ENCODE results near the gene GRB7.
"Not testable (repeated sequence)": the region's sequence is repeated elsewhere in the genome, so short reads cannot be mapped to it uniquely, and the experiment has no call there.

GRB7 gene

DNA sequence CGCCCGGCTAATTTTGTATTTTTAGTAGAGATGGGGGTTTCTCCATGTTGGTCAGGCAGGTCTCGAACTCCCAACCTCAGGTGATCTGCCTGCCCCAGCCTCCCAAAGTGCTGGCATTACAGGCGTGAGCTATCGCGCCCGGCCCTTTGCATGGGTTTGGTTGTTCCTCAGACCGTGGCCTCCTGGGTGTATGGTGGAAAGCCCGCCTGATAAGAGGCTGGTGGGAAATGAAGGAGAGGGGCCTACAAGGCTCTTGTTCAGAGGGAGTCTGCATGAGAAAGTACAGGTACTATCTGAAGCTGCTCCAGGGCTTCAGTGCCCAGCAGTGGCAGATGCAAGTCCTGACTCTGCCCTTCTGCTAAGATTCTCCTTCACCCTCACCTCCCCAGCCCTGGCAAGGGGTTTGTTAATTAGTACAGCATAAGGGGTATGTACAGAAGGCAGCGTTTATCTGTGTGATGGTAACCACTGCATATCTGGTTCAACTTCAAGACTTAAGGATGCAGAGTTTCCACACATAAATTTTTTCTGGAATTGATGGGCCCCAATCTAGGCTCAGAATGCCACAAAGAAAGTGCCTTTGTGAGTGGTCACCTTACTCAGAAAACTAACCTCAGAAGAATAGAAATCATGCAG lies 24.2 kb downstream of the GRB7 start:
- no peak overlapping the region for H3K4me3 ChIP-seq (replicated peaks; ENCODE audit: low read depth, low read length)
- TF ChIP-seq, protein P1, sequence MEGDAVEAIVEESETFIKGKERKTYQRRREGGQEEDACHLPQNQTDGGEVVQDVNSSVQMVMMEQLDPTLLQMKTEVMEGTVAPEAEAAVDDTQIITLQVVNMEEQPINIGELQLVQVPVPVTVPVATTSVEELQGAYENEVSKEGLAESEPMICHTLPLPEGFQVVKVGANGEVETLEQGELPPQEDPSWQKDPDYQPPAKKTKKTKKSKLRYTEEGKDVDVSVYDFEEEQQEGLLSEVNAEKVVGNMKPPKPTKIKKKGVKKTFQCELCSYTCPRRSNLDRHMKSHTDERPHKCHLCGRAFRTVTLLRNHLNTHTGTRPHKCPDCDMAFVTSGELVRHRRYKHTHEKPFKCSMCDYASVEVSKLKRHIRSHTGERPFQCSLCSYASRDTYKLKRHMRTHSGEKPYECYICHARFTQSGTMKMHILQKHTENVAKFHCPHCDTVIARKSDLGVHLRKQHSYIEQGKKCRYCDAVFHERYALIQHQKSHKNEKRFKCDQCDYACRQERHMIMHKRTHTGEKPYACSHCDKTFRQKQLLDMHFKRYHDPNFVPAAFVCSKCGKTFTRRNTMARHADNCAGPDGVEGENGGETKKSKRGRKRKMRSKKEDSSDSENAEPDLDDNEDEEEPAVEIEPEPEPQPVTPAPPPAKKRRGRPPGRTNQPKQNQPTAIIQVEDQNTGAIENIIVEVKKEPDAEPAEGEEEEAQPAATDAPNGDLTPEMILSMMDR (IDR thresholded peaks at IDR 0.05; ENCODE audit: low read length, missing control alignments), result no peak
- peak; percentile 22 for DNase-seq (ENCODE audit: low read depth)

DNA sequence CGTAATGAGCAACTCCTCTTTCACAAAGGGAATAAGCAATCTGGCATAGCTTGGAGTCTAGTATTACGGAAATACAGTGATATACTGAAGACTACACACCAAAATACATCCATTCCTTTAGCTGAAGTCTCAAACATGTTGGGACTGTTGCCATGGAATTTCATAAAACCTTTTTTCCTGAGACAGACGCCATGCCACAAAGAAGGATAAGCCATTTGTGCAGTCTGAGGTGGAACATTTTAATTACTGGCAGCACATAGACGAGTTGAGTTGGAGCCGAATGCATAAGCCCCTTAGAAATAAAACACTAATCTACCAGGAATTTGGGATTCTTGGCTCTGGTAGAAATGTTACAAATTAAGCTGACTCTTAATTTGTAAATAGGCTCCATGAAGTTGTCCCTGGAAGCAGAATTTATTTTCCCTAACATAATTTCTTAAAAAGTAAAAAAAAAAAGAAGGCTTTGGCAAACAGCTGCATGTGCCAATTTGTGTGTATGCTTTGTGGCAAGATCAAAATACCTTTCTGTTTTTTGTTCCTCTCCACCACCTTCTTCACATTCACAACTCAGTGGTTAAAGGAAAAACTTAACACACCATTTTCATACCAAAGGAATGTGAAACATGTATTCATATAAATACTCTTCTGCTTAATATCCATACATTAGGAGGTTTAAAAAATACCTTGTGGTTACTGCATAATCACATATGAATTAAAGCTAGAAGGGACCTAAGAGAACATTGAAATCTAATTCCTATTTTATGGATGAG lies 25.5 kb downstream of the GRB7 start:
- no peak overlapping the region for H3K4me3 ChIP-seq (replicated peaks; ENCODE audit: low read depth, low read length)
- TF ChIP-seq, protein P1 (IDR thresholded peaks at IDR 0.05; ENCODE audit: low read length, missing control alignments), result no peak
- DNase-seq (ENCODE audit: low read depth), result peak; percentile 72

DNA sequence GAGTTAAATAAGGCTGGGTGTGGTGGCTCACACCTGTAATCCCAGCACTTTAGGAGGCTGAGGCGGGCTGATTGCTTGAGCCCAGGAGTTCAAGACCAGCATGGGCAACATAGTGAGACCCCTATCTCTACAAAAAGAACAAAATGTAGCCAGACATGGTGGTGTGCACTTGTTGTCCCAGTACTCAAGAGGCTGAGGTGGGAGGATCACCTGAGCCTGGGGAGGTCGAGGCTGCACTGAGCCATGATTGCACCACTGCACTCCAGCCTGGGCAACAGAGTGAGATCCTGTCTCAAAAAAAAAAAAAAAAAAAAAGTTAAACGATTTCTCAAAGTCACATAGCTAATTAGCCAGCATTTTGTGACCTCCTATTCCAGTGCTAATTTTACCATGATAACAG lies 26.4 kb downstream of the GRB7 start:
- not testable (repeated sequence) for DNase-seq (ENCODE audit: low read depth); H3K4me3 ChIP-seq (replicated peaks; ENCODE audit: low read depth, low read length)

DNA sequence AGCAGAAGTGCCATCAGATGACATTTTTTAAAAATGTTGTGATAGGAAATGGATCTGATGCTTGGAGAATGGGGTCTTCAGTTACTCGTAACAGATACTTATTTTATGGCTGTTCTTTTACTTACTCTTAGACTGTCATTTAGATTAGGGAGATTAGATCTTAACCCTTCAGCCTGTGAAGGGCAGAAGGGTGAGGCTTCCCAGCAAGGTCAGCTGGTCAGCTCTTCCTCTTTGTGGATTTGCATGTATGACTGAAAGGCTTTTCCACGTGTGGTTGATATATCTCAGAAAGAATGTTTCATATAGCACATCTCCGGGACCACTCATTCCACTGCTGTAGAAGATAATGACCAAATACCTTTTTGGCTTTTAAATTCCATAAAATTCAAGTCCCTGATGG lies 27.4 kb downstream of the GRB7 start:
- H3K4me3 ChIP-seq (replicated peaks; ENCODE audit: low read depth, low read length), result no peak overlapping the region
- TF ChIP-seq, protein P1 (IDR thresholded peaks at IDR 0.05; ENCODE audit: low read length, missing control alignments), result no peak
- no peak for DNase-seq (ENCODE audit: low read depth)

DNA sequence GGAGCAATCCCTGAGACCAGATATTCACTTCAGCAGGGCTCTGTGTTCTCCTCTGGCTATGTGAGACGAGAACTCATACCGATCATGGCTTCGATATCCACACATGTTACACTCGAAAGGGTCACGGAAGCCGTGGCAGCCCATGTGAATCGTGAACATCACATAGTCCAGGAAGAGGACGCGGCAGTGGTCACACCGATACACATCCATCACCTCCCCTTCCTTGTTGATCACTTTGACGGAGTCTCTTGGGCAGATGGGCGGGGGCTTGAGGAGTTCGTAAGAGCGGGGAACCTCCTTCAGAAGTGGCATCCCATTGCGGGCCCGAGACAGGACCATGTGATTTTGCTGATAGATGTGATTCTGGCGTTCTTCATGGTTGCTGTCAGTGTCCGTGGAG lies 28.0 kb downstream of the GRB7 start:
- TF ChIP-seq, protein P1 (IDR thresholded peaks at IDR 0.05; ENCODE audit: low read length, missing control alignments), result no peak
- no peak for DNase-seq (ENCODE audit: low read depth)
- no peak overlapping the region for H3K4me3 ChIP-seq (replicated peaks; ENCODE audit: low read depth, low read length)

DNA sequence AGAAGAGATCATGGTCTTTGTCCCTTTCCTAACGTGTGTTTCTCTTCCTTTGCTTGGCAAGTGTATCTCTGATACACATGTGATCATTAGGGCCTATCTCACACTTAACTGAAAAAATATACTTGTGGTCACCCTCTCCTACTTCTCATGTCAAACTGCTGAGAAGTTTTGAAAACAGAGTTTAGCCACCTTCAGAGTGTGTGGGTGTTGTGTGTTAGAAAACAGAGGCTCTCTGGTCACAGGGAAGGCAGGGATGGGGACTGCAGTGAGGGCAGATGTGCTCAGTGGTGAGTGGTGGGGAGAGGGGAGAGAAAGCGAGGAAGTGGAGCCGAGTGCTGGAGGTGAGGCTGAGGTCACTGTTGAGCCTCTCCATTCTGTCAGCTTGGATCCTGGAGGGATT lies 29.4 kb downstream of the GRB7 start:
- DNase-seq (ENCODE audit: low read depth), result no peak
- H3K4me3 ChIP-seq (replicated peaks; ENCODE audit: low read depth, low read length), result no peak overlapping the region
- TF ChIP-seq, protein P1 (IDR thresholded peaks at IDR 0.05; ENCODE audit: low read length, missing control alignments), result no peak

DNA sequence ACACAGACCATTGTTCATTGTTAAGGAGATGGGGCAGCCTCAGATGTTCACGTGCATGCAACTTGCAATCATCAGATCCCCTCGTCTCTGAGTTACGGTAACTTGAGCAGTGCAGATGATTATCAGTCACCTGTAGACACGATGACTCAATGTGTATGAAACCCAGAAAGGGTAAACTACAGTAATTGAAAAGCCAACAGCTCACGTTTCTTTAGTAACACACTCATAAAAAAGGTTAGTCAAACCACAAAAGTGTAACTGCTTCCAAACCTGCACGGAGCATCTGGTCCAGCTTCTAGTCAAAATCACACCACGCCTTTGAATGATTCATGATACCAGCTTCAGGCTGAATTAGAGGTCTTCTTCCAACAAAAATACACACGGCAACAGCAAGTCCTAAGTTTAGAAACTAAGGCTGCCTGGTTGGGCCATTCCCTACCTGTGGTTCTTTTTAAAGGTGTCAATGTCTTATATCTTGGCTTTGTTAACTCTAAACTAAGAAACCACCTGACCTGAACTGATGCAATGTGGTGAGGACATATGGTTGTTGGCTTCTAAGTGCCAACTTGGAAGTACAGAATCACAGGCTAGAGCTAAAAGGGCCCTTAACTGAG lies 32.3 kb downstream of the GRB7 start:
- DNase-seq (ENCODE audit: low read depth), result no peak
- no peak overlapping the region for H3K4me3 ChIP-seq (replicated peaks; ENCODE audit: low read depth, low read length)
- TF ChIP-seq, protein P1 (IDR thresholded peaks at IDR 0.05; ENCODE audit: low read length, missing control alignments), result no peak
